Endothelial cell of umbilical vein (primary cell): ENCODE measurements around the gene CPO. TPM values are rescaled to one million over a fixed set of nuclear protein-coding genes. Genes with fewer than 3 reads are reported as not detected.

Source experiments
- BruUV-seq: library from RNA; stranded (reverse); fragments of 400-500 nt; replicated peaks from 2 replicates; lab custom pipeline; 2021; lab: Mats Ljungman, UMichigan
- CTCF ChIA-PET: fragments of 300-600, 350-600 bp; sonication (Branson Sonifier 250); formaldehyde crosslinking; loops from one replicate; lab custom pipeline; 2021; ENCODE audit warnings: antibody characterized with exemption, inconsistent platforms; lab: Charles Lee
- POLR2A ChIA-PET: fragments of 300-600, 350-600 bp; sonication (Branson Sonifier 250); formaldehyde crosslinking; loops from one replicate; lab custom pipeline; 2021; ENCODE audit warnings: antibody characterized with exemption, inconsistent platforms; lab: Charles Lee
- DNase-seq: peaks from one replicate; pipeline ENCODE4 v3.0.0-alpha.2; 2011; ENCODE audit warnings: low read depth, low spot score
- FAIRE-seq: peaks from 2 replicates; lab custom pipeline; 2011; peaks lifted over from hg19 to GRCh38; lab: Jason Lieb, UNC
- H2AFZ ChIP-seq: 2 replicates; pipeline ENCODE4 v1.6.0; 2012; ENCODE audit warnings: low read depth, low read length, control low read depth, inconsistent platforms
- H3K27ac ChIP-seq: 2 replicates; pipeline ENCODE4 v1.5.1; 2011; ENCODE audit warnings: low read depth, mild to moderate bottlenecking, control low read depth, low read length, moderate library complexity; ENCODE audit not compliant: insufficient read depth
- H3K27me3 ChIP-seq, 2 experiments: 2 replicates each; pipeline versions ENCODE4 v1.6.0 to v1.6.1; 2011; ENCODE audit warnings: low read length in 2 of 2, mixed read lengths in 1 of 2; ENCODE audit not compliant: control insufficient read depth in 2 of 2, insufficient read depth in 2 of 2
- H3K36me3 ChIP-seq, 2 experiments: 2 replicates in 1 of 2; 3 replicates in 1 of 2; pipeline ENCODE4 v1.5.1; 2011; ENCODE audit warnings: low read length in 2 of 2, mild to moderate bottlenecking in 1 of 2, moderate library complexity in 1 of 2; ENCODE audit not compliant: control insufficient read depth in 2 of 2, insufficient read depth in 2 of 2; ENCODE audit errors: extremely low read depth in 1 of 2
- H3K4me1 ChIP-seq: 3 replicates; pipeline ENCODE4 v1.5.1; 2011; ENCODE audit warnings: mild to moderate bottlenecking, low read length; ENCODE audit not compliant: control insufficient read depth, insufficient read depth; ENCODE audit errors: extremely low read depth
- H3K4me2 ChIP-seq: 2 replicates; pipeline ENCODE4 v1.6.1; 2011; ENCODE audit warnings: low read length, control low read depth, mixed read lengths; ENCODE audit not compliant: insufficient read depth
- H3K4me3 ChIP-seq, 3 experiments: fragments of 200-600 bp in 1 of 3; sonication (generic), shearing (Covaris generic) in 1 of 3; replicated peaks in 1 of 3; 2 replicates each; pipeline ENCODE4 v1.5.1; 2011 to 2016; ENCODE audit warnings: control low read depth in 3 of 3, low read length in 3 of 3, mild to moderate bottlenecking in 2 of 3, inconsistent platforms in 1 of 3, low read depth in 1 of 3, moderate library complexity in 1 of 3; ENCODE audit not compliant: insufficient read depth in 1 of 3
- H3K79me2 ChIP-seq: 2 replicates; pipeline ENCODE4 v1.6.0; 2012; ENCODE audit warnings: low read length, inconsistent platforms; ENCODE audit not compliant: control insufficient read depth, insufficient read depth
- H3K9ac ChIP-seq: replicated peaks from 2 replicates; pipeline ENCODE3; 2011; ENCODE audit warnings: low read length, control low read depth; ENCODE audit not compliant: insufficient read depth; ENCODE audit errors: extremely low read depth
- H3K9me1 ChIP-seq: replicated peaks from 3 replicates; pipeline ENCODE4 v1.6.0; 2011; ENCODE audit warnings: mild to moderate bottlenecking, low read length; ENCODE audit not compliant: control insufficient read depth, insufficient read depth; ENCODE audit errors: extremely low read depth
- H3K9me3 ChIP-seq: replicated peaks from 2 replicates; pipeline ENCODE4 v1.5.1; 2012; ENCODE audit warnings: low read length, inconsistent platforms; ENCODE audit not compliant: control insufficient read depth, insufficient read depth
- H4K20me1 ChIP-seq: replicated peaks from 2 replicates; pipeline ENCODE3; 2011; ENCODE audit warnings: mild to moderate bottlenecking, low read length; ENCODE audit not compliant: control insufficient read depth, insufficient read depth; ENCODE audit errors: extremely low read depth
- CTCF ChIP-seq, 2 donors: IDR thresholded peaks; 1 replicate in 1 of 2; 2 replicates in 1 of 2; pipeline ENCODE4 v1.5.1; 2011; ENCODE audit warnings: low read length in 2 of 2, mild to moderate bottlenecking in 2 of 2, moderate library complexity in 2 of 2, control low read depth in 1 of 2, inconsistent platforms in 1 of 2, low read depth in 1 of 2; ENCODE audit not compliant: insufficient read depth in 1 of 2; ENCODE audit errors: extremely low read depth in 1 of 2
- EZH2 ChIP-seq: IDR thresholded peaks from 2 replicates; pipeline ENCODE4 v1.6.1; 2012; ENCODE audit warnings: borderline replicate concordance, low read depth, mild to moderate bottlenecking, moderate library complexity, low read length, inconsistent platforms; ENCODE audit not compliant: severe bottlenecking
- FOS ChIP-seq: IDR thresholded peaks from 2 replicates; pipeline ENCODE4 v1.6.1; 2011; ENCODE audit warnings: mild to moderate bottlenecking, low read length, moderate library complexity, borderline replicate concordance; ENCODE audit not compliant: insufficient read depth
- GATA2 ChIP-seq: IDR thresholded peaks from 2 replicates; pipeline ENCODE4 v1.7.0; 2011; ENCODE audit warnings: low read depth, mild to moderate bottlenecking, moderate library complexity, mixed read lengths, low read length; ENCODE audit not compliant: insufficient read length, insufficient read depth
- JUN ChIP-seq: IDR thresholded peaks from 2 replicates; pipeline ENCODE4 v1.6.1; 2011; ENCODE audit warnings: borderline replicate concordance, low read depth; ENCODE audit not compliant: insufficient read length, insufficient read depth
- MAX ChIP-seq: IDR thresholded peaks from 2 replicates; pipeline ENCODE4 v1.6.1; 2011; ENCODE audit not compliant: insufficient read depth, insufficient read length
- MYC ChIP-seq: IDR thresholded peaks from one replicate; pipeline ENCODE4 v1.6.1; 2011; ENCODE audit warnings: mild to moderate bottlenecking, low read depth, low read length
- POLR2A ChIP-seq: IDR thresholded peaks from 2 replicates; pipeline ENCODE4 v1.6.1; 2012; ENCODE audit warnings: low read depth, mild to moderate bottlenecking, control low read depth, low read length
- POLR2AphosphoS5 ChIP-seq: IDR thresholded peaks from 2 replicates; pipeline ENCODE4 v1.6.1; 2012; ENCODE audit warnings: low read depth, mild to moderate bottlenecking, control low read depth, low read length, moderate library complexity; ENCODE audit not compliant: insufficient read depth
- dilution Hi-C: fragments of 300-500 bp; cut with MboI; formaldehyde crosslinking; loops from one replicate; pipeline ENCODE4 v1.15.0; 2019; ENCODE audit warnings: low sequenced_read_pairs; ENCODE audit not compliant: extremely low pct_ligation_motif_present
- intact Hi-C: fragments of 100-400 bp; cut with micrococcal nuclease; formaldehyde crosslinking; loops from one replicate; pipeline ENCODE4 v1.10.0; 2022
- polyA plus RNA-seq, 4 experiments: library from polyadenylated mRNA; depleted of rRNA in 3 of 4; stranded (reverse) in 3 of 4; unstranded in 1 of 4; fragments of >200 nt; gene quantifications; 2 replicates each; pipeline versions ENCODE4 v1.2.1 to v1.2.3, GENCODE V29; 2011 to 2012; ENCODE audit warnings: missing spikeins in 1 of 4
- total RNA-seq: library from RNA; stranded (reverse); gene quantifications from 2 replicates; pipeline ENCODE4 v1.2.3, GENCODE V29; 2021

The CPO gene
- total and polyA plus RNA-seq, 2 donors (not counting 3 experiments of a cell fraction or from before 2014, with no cell fraction given) = not detected

DNA sequence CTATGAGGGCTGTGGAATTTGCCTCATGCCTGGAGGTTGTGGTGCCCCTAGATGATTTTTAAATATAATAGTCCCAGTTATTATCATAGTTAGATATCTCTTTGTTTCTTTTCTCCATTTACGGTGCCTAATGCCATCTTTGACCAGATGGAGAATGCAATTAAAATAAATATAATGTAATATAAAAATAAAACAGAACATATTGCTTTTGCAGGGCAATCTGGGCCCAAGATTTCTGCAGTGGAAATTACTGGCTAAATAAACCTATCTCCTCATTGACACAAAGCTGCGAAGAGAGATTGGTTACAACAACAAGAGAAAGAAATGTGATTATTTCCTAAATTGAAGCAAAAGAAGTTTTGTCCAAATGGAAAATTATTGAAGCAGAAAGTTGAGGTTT, 51.8 kb downstream of the CPO start:
- FAIRE-seq (no peak), DNase-seq (no peak)
- Histone ChIP-seq H3K79me2 (no peaks in the 10 kb centered on the region), H3K36me3 (no peaks in the 10 kb centered on the region), H3K4me3 (no peak overlapping the region), H3K9me1 (no peaks in the 10 kb centered on the region), H3K4me1 (no peaks in the 10 kb centered on the region), H3K4me2 (no peak overlapping the region), H3K27ac (no peak overlapping the region), H3K27me3 (no peaks in the 10 kb centered on the region), H3K9ac (no peak overlapping the region), H2AFZ (no peak overlapping the region), H3K9me3 (no peaks in the 10 kb centered on the region), H4K20me1 (no peaks in the 10 kb centered on the region)
- ChIA-PET POLR2A (no interaction called here), CTCF (interaction anchor here (1.1 to 1.5 kb wide), 2 partner anchors 76 to 190 kb away, joined by 3 to 4 read pairs; no protein-coding TSS in a partner anchor)
- TF ChIP-seq CTCF (IDR thresholded peaks at IDR 0.05; ENCODE audit: extremely low read depth in 1 of 2, insufficient read depth in 1 of 2, low read depth in 1 of 2, low read length in 2 of 2) (no peak), POLR2AphosphoS5 (no peak), GATA2 (no peak), FOS (no peak), MAX (no peak), MYC (no peak), POLR2A (no peak), JUN (no peak), EZH2 (no peak)
- intact Hi-C loops = no loop called here
- dilution Hi-C loops = no loop called here
- BruUV-seq = no TSS peak
